H1 (cell line): ENCODE results near the gene RIPK4.

Source experiments
- CHD1 ChIP-seq: IDR thresholded peaks from 2 replicates; pipeline ENCODE4 v1.6.1; 2012; ENCODE audit warnings: low read depth, low read length, improper control_type of control experiment
- CTCF ChIP-seq, 3 experiments: IDR thresholded peaks; 1 replicate in 2 of 3; 2 replicates in 1 of 3; pipeline versions ENCODE4 v1.5.1 to v1.6.1; 2011; ENCODE audit warnings: low read length in 3 of 3, mild to moderate bottlenecking in 3 of 3, inconsistent platforms in 2 of 3, low read depth in 1 of 3, moderate library complexity in 1 of 3; ENCODE audit not compliant: insufficient read depth in 1 of 3; ENCODE audit errors: control extremely low read depth in 1 of 3
- EP300 ChIP-seq, 2 experiments: IDR thresholded peaks; 1 replicate in 1 of 2; 2 replicates in 1 of 2; pipeline ENCODE4 v1.6.1; 2011 to 2012; ENCODE audit warnings: low read depth in 2 of 2, low read length in 2 of 2, mild to moderate bottlenecking in 2 of 2, borderline replicate concordance in 1 of 2, inconsistent platforms in 1 of 2, moderate library complexity in 1 of 2
- MAX ChIP-seq: IDR thresholded peaks from 2 replicates; pipeline ENCODE4 v1.6.1; 2012; ENCODE audit warnings: inconsistent platforms
- NRF1 ChIP-seq: IDR thresholded peaks from 2 replicates; pipeline ENCODE4 v1.6.1; 2011; ENCODE audit warnings: mild to moderate bottlenecking, low read depth, low read length, improper control_type of control experiment
- POLR2AphosphoS5 ChIP-seq: IDR thresholded peaks from 2 replicates; pipeline ENCODE4 v1.6.1; 2011; ENCODE audit warnings: low read depth, low read length
- TF ChIP-seq, protein P1 (sequence below): IDR thresholded peaks from 2 replicates; pipeline ENCODE4 v1.6.1; 2011; ENCODE audit warnings: low read length, improper control_type of control experiment

DNA sequence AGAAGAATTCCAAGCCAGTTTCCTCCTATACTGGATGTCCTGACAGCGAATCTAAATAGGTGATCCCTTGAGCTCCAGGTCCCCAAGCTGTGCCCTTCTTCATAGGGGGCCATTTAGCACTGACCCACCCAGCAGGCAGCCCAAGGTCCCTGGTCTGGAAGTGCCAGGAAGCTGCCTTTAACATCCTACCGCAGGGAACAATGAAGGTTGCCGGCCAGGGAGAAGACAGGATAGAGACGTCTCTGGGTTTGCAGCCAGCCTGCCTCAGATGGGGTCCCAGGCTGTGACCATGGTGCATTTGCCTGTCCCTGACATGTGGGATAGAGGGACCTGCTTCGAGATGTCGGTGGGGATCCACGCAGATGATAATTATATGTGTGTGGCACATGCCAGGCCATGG is 2.7 kb upstream of the RIPK4 start:
- no peak for TF ChIP-seq CTCF (IDR thresholded peaks at IDR 0.05; ENCODE audit: control extremely low read depth in 1 of 3, insufficient read depth in 1 of 3, low read depth in 1 of 3, low read length in 3 of 3)
- TF ChIP-seq POLR2AphosphoS5, result no peak
- TF ChIP-seq MAX, result no peak
- no peak for TF ChIP-seq CHD1
- TF ChIP-seq EP300 (IDR thresholded peaks at IDR 0.05; ENCODE audit: borderline replicate concordance in 1 of 2, low read depth in 2 of 2, low read length in 2 of 2), result no peak
- TF ChIP-seq, protein P1, sequence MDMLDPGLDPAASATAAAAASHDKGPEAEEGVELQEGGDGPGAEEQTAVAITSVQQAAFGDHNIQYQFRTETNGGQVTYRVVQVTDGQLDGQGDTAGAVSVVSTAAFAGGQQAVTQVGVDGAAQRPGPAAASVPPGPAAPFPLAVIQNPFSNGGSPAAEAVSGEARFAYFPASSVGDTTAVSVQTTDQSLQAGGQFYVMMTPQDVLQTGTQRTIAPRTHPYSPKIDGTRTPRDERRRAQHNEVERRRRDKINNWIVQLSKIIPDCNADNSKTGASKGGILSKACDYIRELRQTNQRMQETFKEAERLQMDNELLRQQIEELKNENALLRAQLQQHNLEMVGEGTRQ, result no peak
- no peak for TF ChIP-seq NRF1
